K562 treated with DMSO at 1 percent for 12 hours (cell line): ENCODE data around the gene ACTR5. TPM values are rescaled to one million over a fixed set of nuclear protein-coding genes. Genes with fewer than 3 reads are reported as not detected.

Experiments
- total RNA-seq: library from RNA; unstranded; fragments of 300-600 nt; gene quantifications from 2 replicates; pipeline ENCODE4 v1.2.3, GENCODE V29; 2022; ENCODE audit not compliant: insufficient read depth

The ACTR5 gene
- total RNA-seq = 9.3 and 11.7 TPM in 2 replicates

DNA sequence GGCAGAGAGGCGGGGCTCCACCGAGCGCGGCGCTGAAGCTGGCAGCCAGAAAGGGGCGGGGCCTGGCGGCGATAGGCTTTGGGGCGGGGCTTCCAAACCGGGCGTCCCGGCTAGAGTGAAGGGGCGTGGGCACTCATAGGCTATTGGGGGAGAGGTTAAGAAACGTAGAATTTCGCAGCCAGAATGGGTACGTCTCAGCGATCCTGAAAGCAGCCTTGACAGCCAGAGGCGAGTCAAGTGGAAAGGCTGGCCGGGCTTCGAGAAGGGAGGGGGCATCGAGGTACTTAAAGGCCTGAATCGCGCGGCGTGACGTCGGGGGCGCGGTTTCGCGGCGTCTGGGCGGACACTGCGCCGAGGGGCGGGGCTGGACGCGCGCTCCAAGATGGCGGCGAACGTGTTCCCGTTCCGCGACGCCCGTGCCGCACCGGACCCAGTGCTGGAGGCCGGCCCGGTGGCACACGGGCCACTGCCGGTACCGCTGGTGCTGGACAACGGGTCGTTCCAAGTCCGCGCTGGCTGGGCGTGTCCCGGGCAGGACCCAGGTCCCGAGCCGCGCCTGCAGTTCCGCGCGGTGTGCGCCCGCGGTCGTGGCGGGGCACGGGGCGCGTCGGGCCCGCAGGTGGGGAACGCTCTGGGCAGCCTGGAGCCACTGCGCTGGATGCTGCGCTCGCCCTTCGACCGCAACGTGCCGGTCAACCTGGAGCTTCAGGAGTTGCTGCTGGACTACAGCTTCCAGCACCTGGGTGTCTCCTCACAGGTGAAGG lies at the start of gene ACTR5:
Gene ACTR5 (plus strand): TSS at position 364 of the 764 bp plus-strand sequence. CDS start 19 bp downstream, at position 383.

GRCh38 chr20:38723848-38724625 lies 24.2 kb upstream of the ACTR5 start, which contains the start of gene SLC32A1:
SLC32A1 (plus strand) TSS chr20:38724486; CDS start chr20:38724725, 239 bp downstream.

DNA sequence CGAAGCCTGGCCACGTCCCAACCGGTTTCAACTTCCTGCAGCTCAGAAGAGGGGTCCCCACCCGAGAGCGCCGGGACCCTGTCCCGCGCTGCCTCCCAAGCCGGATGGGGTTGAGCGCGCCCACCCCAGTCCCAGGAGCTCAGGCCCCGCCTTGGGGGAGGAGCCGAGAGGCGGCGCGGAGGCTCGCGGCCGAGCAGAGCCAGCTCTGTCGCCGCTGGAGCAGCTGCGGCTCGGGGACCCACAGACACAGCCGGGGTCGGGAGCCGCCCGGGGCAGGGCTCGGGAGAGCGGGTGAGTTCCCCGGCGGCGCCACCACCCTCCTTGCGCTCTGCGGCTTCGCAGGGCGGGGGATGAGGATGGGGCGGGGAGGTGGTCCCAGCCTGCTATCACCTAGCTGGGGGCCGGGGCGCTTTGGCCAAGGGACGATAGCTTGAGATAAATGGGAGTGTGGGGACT lies 57.3 kb downstream of the ACTR5 start, which contains the start of gene PPP1R16B:
Gene PPP1R16B (plus strand): TSS at position 196 of the 456 bp plus-strand sequence. CDS start 30,229 bp downstream, outside the sequence.

Other genes with a start within 250 kb of the ACTR5 start
- gene ADIG, start 167.3 kb upstream of the ACTR5 start, total RNA-seq = not detected in 2 replicates
- not detected in 2 replicates for gene ARHGAP40, start 146.7 kb upstream of the ACTR5 start, total RNA-seq
- not detected in 2 replicates for gene SLC32A1, start 24.0 kb upstream of the ACTR5 start, total RNA-seq
- gene PPP1R16B, start 57.2 kb downstream of the ACTR5 start, total RNA-seq = 7.5 and 12.1 TPM in 2 replicates
- gene FAM83D, start 178.0 kb downstream of the ACTR5 start, total RNA-seq = 12.0 and 24.6 TPM in 2 replicates
- 3.6 and 10.5 TPM in 2 replicates for gene DHX35, start 213.9 kb downstream of the ACTR5 start, total RNA-seq